DMS 273 (cell line): ENCODE results near the gene SAFB2.

Experiments
- DNase-seq: peaks from one replicate; lab custom pipeline; 2025; ENCODE audit not compliant: unreplicated experiment; lab: John Stamatoyannopoulos, UW

SAFB2 gene

DNA sequence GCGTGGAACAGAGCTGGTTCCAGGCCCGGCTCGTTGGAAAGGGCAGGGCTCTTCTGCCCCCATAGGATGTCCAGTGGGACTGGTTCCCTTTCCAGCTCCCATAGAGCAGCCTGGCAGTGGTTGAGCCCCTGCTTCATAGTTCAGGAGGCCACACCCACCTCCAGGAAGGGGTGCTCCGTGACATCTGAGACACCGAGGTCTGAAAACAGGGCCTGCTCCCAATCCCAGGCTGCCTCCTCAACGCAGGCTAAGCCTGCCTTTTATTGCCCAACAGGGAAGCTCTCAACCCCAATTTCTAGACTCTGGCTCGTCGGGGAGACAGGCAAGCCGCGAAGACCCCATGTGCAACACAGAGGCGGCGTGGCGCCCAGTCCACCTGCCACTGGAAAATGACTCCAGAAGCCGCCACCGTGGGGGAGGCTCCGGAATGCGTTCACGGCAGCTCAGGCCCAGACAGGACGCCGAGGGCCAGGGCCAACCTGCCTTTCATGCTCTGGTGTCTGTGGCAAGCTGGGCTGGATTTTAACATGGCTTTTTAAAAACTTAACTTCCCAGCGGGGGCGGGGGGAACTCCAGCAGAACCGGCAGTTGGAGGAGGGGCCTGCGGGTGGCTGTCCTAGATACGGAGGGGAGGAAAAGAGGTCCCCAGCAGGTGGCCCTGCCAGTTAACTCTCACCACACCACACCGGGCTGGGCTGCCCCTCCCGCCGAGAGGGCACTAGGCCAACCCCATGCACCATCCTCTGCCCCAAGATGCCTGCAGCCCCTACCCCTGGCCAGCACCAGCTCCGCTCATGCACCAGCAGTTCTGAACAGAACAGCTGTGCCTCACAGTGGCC is 36.9 kb downstream of the SAFB2 start:
- DNase-seq, result peak; percentile 67

GRCh38 chr19:5580161-5580571 is 42.4 kb downstream of the SAFB2 start:
- DNase-seq, result no peak

DNA sequence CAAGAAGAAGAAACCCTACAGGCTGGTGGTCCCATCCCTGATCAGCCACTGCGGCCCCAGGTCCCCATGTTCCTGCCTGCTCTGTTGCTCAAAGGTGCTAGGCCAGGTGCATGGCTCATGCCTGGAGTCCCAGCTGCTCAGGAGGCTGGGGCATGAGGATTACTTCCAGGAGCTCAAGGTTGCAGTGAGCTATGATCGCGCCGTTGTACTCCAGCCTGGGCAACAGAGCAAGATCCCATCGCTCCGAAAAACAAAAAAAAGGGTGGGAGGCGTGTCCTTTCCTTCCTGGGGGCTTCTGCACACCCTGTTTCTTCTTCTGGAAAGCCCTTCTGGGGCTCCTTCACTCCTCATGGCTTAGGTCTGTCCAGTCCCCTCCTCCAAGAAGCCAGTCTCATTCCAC is 42.9 kb downstream of the SAFB2 start:
- DNase-seq, result no peak

GRCh38 chr19:5579286-5579685 is 43.3 kb downstream of the SAFB2 start:
- DNase-seq, result no peak

DNA sequence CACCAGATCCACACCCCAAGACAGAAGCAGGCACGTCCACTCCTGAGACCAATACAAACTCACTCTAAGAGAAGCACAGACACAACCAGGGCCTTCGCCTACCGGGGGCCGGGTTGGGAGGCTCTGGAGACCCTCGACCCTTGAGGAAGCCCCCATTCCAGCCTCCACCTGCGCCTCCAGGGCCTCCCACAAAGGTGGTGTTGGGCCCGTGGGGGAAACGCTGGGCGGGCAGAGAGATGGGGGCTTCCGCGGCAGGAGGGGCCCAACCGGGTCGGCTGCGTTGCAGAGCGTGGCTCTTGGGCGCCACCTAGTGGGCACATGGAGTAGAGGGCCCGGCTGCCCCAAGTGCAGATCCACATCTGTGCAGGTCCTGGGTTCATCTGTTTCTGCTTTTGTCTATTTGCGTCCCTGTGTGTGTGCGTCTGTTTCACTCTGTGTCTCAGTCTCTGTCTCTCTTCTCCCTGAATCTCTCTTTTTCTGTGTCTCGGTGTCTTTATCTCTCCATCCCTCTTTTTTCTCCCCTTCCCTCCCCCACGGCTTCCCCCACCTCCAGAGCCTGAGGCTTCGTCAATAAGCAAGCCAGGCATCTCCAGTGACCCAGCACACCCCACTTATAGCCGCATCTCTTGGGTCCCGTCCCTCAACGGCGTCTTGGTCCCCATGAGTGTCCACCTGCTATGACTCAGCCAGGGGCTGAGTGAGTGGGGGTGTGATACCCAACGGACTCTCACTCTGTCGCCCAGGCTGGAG is 44.3 kb downstream of the SAFB2 start:
- peak; percentile 87 for DNase-seq

DNA sequence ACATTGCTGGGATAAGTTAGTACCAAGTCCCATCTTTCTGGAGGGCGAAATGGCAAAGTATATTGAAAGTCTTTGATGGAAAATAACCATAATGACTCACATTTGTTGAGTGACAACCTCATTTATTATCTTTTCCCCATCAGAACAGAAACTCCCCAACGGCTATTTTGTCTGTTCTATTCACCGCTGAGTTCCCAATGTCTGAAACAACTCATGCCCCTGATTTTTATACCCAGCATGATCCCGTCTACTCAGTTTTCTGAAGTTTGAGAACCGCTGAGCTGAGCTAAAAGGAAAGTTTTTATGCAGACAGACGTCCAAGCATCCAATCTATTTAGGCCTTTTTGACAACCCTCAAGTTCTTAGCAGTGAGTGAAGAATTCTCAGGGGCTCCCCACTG is 47.0 kb downstream of the SAFB2 start:
- no peak for DNase-seq

GRCh38 chr19:5572556-5573286 is 49.9 kb downstream of the SAFB2 start:
- DNase-seq, result no peak

GRCh38 chr19:5571777-5572176 is 50.8 kb downstream of the SAFB2 start:
- DNase-seq, result no peak

DNA sequence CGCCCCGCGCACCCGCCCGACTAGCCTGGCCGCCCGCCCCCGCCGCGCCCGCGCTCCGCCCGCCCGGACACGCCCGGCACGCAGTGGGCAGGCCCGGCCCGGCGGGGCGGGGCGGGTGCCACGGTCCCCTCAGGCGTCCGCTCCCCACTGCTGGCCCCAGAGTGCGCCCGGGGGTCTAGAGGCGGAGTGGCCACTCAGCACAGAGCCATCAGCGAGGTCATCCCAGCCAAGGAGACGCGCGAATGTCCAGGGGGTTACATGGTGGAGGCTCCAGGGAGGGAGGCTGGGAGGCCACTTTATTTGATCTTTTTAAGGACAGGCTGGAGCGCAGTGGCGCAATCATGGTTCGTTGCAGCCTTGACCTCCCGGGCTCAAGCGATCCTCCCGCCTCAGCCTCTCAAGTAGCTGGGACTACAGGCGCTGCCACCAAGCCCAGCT is 54.6 kb downstream of the SAFB2 start:
- no peak for DNase-seq

DNA sequence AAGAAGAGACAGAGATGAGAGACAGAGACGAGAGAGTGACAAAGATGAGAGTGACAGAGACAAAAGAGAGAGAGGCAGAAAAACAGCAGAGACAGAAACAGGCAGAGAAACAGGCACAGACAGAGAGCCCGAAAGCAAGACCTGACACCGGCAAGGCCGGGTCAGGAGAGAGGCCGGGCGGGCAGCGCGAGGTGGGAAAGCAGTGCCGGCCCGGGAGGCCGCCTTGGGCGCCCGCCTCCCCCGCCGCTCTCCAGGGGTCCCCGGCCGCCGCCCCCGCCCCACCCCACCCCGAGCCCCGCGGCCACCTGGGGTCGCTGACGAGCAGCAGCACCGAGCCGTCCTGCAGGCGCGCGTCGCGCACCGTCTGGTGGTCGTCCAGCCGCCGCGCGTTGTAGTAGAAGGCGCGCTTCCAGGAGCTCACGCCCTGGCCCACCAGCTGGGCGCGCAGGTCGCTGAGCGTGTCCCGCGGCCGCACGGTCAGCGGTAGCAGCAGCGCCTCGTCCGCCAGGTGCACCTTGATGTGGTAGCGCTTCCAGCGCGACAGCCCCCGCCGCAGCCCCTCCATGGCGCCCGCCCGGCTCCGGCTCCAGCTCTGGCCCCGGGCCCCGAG is 55.1 kb downstream of the SAFB2 start, which contains the start of gene TINCR:
Gene TINCR, minus strand, starts transcription at position 594 of the 610 bp plus-strand sequence.
- DNase-seq, result peak; percentile 68

DNA sequence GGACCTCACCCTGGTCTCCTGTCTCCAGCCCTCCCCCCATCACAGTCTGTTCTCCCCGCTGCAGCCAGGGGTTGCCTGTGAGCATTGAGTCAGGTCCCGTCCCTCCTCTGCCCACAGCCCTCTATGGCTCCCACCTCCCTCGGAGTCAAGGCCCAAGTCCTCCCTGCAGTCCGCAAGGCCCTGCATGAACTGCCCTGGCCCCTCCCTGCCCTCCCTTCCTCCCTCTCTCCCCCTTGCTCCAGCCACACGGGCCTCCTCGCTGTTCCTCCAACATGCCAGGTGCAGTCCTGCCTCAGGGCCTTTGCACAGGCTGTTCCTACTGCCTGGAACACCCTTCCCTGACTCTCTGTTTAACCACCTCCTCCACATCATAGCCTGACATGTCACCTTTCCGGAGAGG is 57.6 kb downstream of the SAFB2 start:
- no peak for DNase-seq

- DNase-seq, result peak; percentile 50
Measured at GRCh38 chr19:5563935-5564612, 58.5 kb downstream of the SAFB2 start.

GRCh38 chr19:5563008-5563431 is 59.6 kb downstream of the SAFB2 start:
- DNase-seq, result peak; percentile 54

GRCh38 chr19:5562280-5562679 is 60.3 kb downstream of the SAFB2 start:
- no peak for DNase-seq

DNA sequence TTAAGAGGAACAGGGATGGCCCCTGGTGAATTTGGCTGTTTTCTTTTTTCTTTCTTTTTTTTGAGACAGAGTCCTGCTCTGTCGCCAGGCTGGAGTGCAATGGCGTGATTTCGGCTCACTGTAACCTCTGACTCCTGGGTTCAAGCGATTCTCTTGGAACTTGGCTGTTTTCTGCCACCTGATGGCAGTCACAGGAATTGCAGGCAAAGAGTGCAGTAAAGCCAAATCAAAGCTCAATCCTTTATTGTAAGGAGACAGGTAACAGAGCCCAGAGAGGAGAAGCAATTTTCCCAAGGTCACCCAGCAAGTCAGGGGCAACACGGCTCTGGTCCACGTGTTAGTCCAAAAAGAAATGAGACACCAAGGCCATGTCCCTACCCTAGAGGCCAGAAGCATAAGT is 61.0 kb downstream of the SAFB2 start:
- DNase-seq, result peak; percentile 39

DNA sequence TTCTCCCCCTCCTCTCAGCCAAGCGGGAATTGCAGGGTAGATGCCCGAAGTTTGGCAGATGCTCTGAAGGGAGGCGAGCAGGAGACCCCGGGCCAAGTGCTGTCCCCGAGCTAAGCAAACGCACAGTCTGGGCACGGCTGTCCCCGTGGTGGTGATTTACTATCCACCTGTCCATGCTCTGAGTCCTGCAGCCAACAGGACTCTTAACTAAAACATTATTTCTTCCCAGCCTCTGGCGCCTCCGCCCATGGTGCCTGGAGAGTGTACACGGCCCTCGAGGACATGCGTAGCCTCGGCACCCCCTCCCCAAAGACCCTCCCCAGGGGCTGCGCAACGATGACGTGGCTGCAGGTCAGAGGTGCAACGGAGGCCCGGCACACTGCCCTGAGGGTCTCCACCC is 62.4 kb downstream of the SAFB2 start:
- no peak for DNase-seq

GRCh38 chr19:5559804-5560133 is 62.8 kb downstream of the SAFB2 start:
- no peak for DNase-seq

DNA sequence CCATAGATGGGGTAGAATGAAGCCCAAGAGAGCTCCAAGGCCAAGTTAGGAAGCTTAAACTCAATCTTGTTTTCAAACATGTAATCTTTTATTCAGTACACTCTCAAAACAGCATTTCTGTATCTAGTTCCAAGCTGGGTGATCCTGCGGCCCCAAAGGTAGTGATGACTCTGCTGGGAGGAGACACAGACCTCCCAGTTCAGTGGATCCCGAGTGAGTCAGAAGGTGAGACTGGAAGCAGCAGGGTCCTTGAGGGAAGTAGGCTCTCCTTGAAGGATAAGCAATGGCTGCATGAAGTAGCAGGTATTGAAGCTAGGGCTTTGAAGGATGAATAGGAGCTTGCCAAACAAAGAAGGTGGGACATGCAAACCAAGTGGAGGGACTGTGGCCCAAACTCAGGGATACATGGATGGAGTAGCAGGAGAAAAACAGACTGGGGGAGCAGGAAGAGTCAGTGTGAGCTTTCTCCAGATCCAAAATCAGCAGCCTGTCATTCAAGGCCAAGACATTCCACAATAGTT is 64.4 kb downstream of the SAFB2 start:
- no peak for DNase-seq

GRCh38 chr19:5557691-5558090 is 64.9 kb downstream of the SAFB2 start:
- DNase-seq, result no peak

GRCh38 chr19:5554828-5555227 is 67.7 kb downstream of the SAFB2 start:
- DNase-seq, result no peak
